ENCODE results near the gene CREB3L1.

CREB3L1 gene

GRCh38 chr11:46295312-46296058 lies 18.0 kb downstream of the CREB3L1 start:
- no peak for TF ChIP-seq CTCF (IDR thresholded peaks at IDR 0.05; ENCODE audit: low read depth, low read length)
- peak overlapping the region; percentile 35 for H3K4me3 ChIP-seq (ENCODE audit: low read depth, low read length)
- in situ Hi-C loops (cut with HindIII; ENCODE audit: low sequenced_read_pairs): no loop called here
- peak; percentile 82 for DNase-seq (ENCODE audit: low read depth, low spot score)

- in situ Hi-C loops (cut with HindIII; ENCODE audit: low sequenced_read_pairs): no loop called here
- peak overlapping the region; percentile 35 for H3K4me3 ChIP-seq (ENCODE audit: low read depth, low read length)
- no peak for DNase-seq (ENCODE audit: low read depth, low spot score)
- no peak for TF ChIP-seq CTCF (IDR thresholded peaks at IDR 0.05; ENCODE audit: low read depth, low read length)
Observed at GRCh38 chr11:46296059-46296527, 18.6 kb downstream of the CREB3L1 start.

DNA sequence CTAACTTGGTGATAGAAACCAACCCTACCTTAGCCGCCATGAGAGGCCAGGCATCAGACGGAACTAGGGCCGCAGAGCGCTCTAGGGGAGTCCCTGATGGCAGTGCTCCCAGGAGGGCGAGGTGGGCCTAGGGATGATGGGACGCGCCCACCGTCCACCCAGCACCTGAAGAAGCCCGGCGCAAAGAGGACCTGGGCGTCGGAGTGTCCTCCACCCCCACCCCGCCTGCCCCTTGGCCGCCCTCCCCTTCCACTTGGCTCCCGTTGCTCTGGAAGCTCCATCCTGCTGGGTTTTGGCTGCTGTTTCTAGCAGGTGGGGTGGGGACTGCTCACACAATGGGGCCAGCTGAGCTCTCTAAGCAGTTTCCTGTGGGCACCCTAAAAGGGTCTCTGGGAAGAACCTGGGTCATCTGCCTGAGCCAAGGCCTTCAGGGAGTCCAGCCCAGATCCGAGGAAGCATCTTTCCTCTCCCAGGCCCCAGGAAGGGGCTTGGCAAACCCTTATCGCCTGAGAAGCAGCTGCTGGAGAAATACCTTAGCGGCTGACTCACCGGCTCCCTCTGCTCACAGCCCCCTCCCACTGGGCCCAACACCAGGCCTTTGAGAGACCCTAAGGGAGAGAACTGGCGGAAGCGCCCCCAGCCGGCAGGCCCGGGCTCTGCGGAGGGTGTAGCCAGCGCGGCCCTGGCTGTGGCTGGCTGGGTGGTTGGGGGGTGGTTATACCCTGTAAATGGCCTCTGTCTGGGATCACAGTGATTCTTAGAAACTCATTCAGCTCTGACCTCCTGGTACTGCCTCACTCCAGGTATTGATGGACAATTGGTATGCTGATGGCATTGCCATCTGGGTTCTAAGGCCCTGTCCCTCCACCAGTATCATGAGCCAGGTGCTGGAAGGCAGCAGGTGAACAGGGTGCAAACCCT lies 19.3 kb downstream of the CREB3L1 start:
- peak; percentile 96 for TF ChIP-seq CTCF (IDR thresholded peaks at IDR 0.05; ENCODE audit: low read depth, low read length)
- in situ Hi-C loops (cut with HindIII; ENCODE audit: low sequenced_read_pairs): no loop called here
- peak; percentile 96 for DNase-seq (ENCODE audit: low read depth, low spot score)
- no peak overlapping the region for H3K4me3 ChIP-seq (ENCODE audit: low read depth, low read length)

DNA sequence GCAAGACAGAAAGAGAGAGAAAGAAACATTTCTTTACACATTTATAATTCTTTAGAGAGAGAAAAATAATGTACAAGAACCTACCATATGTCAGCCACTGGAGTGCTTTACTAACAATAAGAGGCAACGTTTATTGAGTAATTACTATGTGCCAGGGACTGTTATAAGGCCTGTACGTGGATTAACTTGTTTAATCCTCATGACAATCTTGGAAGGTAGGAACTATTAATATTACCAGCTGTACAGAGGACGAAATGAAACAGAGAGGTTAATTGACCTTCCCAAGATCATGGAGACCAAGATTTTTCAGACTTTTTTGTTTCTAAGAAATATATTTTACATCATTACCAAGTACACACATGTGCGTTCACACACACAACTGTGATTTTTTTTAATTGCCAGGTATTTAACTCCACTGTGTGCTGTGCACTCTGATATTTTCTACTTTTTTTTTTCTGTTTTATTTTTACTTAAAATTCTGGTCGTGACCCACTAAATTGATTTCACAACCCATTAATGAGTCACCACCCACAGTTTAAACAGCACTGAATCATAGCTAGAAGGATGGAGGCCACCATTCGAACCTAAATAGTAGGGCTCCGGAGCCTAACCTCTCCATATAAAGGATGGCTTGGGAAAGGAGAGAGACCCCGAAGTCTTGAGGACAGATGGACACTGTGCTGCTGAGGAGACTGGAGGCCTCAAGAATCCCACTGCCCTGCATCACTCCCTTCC lies 21.4 kb downstream of the CREB3L1 start:
- no peak for TF ChIP-seq CTCF (IDR thresholded peaks at IDR 0.05; ENCODE audit: low read depth, low read length)
- in situ Hi-C loops (cut with HindIII; ENCODE audit: low sequenced_read_pairs): no loop called here
- H3K4me3 ChIP-seq (ENCODE audit: low read depth, low read length): no peak overlapping the region
- DNase-seq (ENCODE audit: low read depth, low spot score): peak; percentile 85

DNA sequence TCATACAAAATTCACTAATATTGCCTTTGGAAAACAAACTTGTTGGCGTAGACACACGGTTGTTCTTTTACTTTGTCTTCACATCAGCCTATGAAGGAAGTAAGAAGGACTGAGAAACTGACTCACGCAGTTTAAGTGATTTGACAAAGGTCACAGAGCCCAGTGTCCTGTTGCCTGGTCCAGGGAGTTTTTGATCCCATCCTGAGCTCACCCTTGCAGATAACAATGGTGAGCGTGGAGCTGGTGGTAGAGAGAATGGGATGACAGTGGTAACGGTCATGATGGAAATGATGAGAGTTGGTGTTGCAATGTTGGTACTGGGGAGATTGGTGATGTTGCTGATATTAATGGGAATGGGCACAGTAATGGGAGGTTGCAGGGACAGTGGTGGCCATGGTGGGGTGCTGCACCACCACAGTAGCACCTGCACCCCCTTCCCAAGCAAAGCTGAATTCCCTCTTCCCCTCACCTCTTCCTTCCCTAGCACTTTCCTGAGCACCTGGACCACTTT lies 22.0 kb downstream of the CREB3L1 start:
- no peak for DNase-seq (ENCODE audit: low read depth, low spot score)
- TF ChIP-seq CTCF (IDR thresholded peaks at IDR 0.05; ENCODE audit: low read depth, low read length): no peak
- in situ Hi-C loops (cut with HindIII; ENCODE audit: low sequenced_read_pairs): no loop called here
- H3K4me3 ChIP-seq (ENCODE audit: low read depth, low read length): no peak overlapping the region

DNA sequence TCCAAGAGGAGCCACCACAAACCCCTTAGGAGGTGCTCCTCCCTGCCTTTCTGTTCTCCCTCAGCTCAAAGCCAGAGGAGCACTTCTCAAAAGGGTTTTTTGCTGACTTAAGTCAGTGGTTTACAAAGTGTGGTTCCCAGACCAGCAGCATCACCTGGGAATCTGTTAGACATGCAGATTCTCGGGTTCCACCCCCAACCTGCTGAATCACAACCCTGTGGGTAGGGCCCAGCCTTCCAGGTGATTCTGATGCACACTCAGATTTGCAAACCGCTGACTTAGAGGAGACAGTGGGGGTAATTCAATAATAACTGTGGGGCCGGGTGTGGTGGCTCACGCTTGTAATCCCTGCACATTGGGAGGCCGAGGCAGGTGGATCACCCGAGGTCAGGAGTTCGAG lies 22.8 kb downstream of the CREB3L1 start:
- in situ Hi-C loops (cut with HindIII; ENCODE audit: low sequenced_read_pairs): no loop called here
- no peak for DNase-seq (ENCODE audit: low read depth, low spot score)
- TF ChIP-seq CTCF (IDR thresholded peaks at IDR 0.05; ENCODE audit: low read depth, low read length): no peak
- H3K4me3 ChIP-seq (ENCODE audit: low read depth, low read length): no peak overlapping the region
